HEK293 (cell line): ENCODE results near the gene KCP.

Experiments
- YY1 ChIP-seq: fragments of 450-650 bp; formaldehyde crosslinking; IDR thresholded peaks from 2 replicates; pipeline ENCODE4 v1.5.1; 2018; ENCODE audit warnings: missing biosample characterization, missing genetic modification characterization
- ZNF629 ChIP-seq: fragments of 450-650 bp; formaldehyde crosslinking; IDR thresholded peaks from 2 replicates; pipeline ENCODE4 v1.5.1; 2017; ENCODE audit warnings: missing biosample characterization, missing genetic modification characterization
- ZNF777 ChIP-seq: fragments of 450-650 bp; formaldehyde crosslinking; IDR thresholded peaks from 2 replicates; pipeline ENCODE4 v1.5.1; 2017; ENCODE audit warnings: missing biosample characterization, missing genetic modification characterization, borderline replicate concordance
- TF ChIP-seq, protein P1 (sequence below): fragments of 450-650 bp; IDR thresholded peaks from 2 replicates; pipeline ENCODE4 v1.5.1; 2018; ENCODE audit warnings: missing biosample characterization, mild to moderate bottlenecking, missing genetic modification characterization
- TF ChIP-seq, protein P2 (sequence below): fragments of 450-650 bp; formaldehyde crosslinking; IDR thresholded peaks from 2 replicates; pipeline ENCODE4 v1.5.1; 2016; ENCODE audit warnings: missing biosample characterization, missing genetic modification characterization
- TF ChIP-seq, protein P3 (sequence below): fragments of 450-650 bp; formaldehyde crosslinking; IDR thresholded peaks from 2 replicates; pipeline ENCODE4 v1.5.1; 2016; ENCODE audit warnings: missing biosample characterization, missing genetic modification characterization
- TF ChIP-seq, protein P4 (sequence below): fragments of 450-650 bp; formaldehyde crosslinking; IDR thresholded peaks from 2 replicates; pipeline ENCODE4 v1.5.1; 2016; ENCODE audit warnings: missing biosample characterization, missing genetic modification characterization

DNA sequence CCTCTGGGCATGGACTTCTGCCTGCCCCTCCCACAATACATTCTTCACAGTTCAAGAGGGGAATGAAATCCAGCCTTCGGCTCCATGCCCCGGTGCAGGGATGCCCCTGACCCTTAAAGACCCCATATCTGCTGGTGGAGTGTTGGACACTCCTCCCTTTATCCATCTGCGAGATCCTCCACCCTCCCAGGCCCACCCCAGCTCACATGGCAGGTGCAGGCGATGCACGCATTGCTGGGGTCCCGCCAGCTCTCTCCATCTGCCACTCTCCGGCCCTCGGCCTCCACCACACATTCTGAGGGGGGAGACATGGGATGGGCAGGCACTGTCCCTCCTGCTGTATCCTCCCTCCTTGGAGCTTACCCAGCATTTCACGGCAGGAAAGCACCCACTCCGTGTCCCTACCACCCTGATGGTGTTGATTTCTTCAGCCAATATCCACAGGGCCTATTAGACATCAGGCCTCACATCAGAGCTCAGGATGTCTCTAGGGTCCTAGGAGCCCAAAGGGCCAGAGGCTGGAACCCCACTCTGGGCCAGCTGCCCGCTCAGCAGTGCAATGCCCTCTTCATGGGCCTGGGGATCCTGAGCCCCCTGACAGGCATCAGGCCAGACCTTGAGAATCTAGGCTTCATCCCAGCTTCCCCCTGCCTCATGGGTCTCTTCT is 29.6 kb downstream of the KCP start:
- TF ChIP-seq, protein P1, sequence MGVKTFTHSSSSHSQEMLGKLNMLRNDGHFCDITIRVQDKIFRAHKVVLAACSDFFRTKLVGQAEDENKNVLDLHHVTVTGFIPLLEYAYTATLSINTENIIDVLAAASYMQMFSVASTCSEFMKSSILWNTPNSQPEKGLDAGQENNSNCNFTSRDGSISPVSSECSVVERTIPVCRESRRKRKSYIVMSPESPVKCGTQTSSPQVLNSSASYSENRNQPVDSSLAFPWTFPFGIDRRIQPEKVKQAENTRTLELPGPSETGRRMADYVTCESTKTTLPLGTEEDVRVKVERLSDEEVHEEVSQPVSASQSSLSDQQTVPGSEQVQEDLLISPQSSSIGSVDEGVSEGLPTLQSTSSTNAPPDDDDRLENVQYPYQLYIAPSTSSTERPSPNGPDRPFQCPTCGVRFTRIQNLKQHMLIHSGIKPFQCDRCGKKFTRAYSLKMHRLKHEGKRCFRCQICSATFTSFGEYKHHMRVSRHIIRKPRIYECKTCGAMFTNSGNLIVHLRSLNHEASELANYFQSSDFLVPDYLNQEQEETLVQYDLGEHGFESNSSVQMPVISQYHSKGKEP, result no peak
- TF ChIP-seq YY1 (tag by site-specific recombination), result no peak
- TF ChIP-seq, protein P2, sequence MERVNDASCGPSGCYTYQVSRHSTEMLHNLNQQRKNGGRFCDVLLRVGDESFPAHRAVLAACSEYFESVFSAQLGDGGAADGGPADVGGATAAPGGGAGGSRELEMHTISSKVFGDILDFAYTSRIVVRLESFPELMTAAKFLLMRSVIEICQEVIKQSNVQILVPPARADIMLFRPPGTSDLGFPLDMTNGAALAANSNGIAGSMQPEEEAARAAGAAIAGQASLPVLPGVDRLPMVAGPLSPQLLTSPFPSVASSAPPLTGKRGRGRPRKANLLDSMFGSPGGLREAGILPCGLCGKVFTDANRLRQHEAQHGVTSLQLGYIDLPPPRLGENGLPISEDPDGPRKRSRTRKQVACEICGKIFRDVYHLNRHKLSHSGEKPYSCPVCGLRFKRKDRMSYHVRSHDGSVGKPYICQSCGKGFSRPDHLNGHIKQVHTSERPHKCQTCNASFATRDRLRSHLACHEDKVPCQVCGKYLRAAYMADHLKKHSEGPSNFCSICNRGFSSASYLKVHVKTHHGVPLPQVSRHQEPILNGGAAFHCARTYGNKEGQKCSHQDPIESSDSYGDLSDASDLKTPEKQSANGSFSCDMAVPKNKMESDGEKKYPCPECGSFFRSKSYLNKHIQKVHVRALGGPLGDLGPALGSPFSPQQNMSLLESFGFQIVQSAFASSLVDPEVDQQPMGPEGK (tag by site-specific recombination), result no peak
- TF ChIP-seq, protein P3, sequence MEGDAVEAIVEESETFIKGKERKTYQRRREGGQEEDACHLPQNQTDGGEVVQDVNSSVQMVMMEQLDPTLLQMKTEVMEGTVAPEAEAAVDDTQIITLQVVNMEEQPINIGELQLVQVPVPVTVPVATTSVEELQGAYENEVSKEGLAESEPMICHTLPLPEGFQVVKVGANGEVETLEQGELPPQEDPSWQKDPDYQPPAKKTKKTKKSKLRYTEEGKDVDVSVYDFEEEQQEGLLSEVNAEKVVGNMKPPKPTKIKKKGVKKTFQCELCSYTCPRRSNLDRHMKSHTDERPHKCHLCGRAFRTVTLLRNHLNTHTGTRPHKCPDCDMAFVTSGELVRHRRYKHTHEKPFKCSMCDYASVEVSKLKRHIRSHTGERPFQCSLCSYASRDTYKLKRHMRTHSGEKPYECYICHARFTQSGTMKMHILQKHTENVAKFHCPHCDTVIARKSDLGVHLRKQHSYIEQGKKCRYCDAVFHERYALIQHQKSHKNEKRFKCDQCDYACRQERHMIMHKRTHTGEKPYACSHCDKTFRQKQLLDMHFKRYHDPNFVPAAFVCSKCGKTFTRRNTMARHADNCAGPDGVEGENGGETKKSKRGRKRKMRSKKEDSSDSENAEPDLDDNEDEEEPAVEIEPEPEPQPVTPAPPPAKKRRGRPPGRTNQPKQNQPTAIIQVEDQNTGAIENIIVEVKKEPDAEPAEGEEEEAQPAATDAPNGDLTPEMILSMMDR (tag by site-specific recombination), result no peak
- TF ChIP-seq ZNF777 (tag by site-specific recombination), result no peak
- no peak for TF ChIP-seq ZNF629 (tag by site-specific recombination)
- TF ChIP-seq, protein P4, sequence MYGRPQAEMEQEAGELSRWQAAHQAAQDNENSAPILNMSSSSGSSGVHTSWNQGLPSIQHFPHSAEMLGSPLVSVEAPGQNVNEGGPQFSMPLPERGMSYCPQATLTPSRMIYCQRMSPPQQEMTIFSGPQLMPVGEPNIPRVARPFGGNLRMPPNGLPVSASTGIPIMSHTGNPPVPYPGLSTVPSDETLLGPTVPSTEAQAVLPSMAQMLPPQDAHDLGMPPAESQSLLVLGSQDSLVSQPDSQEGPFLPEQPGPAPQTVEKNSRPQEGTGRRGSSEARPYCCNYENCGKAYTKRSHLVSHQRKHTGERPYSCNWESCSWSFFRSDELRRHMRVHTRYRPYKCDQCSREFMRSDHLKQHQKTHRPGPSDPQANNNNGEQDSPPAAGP (tag by site-specific recombination), result no peak
